GM12891 (cell line): Measurements from ENCODE around the gene TXK.

Source experiments
- POLR2A ChIP-seq: IDR thresholded peaks from 2 replicates; pipeline ENCODE4 v1.6.1; 2011; ENCODE audit warnings: low read depth, low read length, control low read depth
- POLR2AphosphoS5 ChIP-seq: IDR thresholded peaks from 2 replicates; pipeline ENCODE4 v1.6.1; 2011; ENCODE audit warnings: low read depth, low read length, control low read depth
- TAF1 ChIP-seq: IDR thresholded peaks from 2 replicates; pipeline ENCODE4 v1.6.1; 2011; ENCODE audit warnings: low read depth, low read length, control low read depth

- TF ChIP-seq POLR2AphosphoS5, result no peak
- no peak for TF ChIP-seq POLR2A
- no peak for TF ChIP-seq TAF1
These were observed 19.9 kb upstream of the TXK start for GRCh38 chr4:48153791-48154550.
